ENCODE measurements around the gene NR4A3.

DNA sequence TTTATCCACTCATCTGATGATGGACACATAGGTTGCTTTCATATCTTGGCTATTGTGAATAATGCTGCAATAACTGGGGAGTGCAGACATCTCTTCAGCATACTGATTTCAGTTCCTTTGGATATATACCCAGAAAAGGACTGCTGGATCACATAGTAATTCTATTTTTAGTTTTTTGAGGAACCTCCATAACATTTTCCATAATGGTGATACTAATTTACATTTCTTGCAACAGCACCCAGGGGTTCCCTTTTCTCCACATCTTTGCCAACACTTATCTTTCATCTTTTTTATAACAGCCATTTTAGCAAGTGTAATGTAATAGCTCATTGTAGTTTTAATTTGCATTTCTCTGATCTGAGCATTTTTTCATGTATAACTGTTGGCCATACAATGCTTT, 34.1 kb upstream of the NR4A3 start:
- TF ChIP-seq GLIS3 (CRISPR knock-in tag; IDR thresholded peaks at IDR 0.05) (no peak), ZFP30 (CRISPR knock-in tag; IDR thresholded peaks at IDR 0.05) (no peak), ZNF70 (CRISPR knock-in tag; IDR thresholded peaks at IDR 0.05) (no peak), TOX (CRISPR knock-in tag; IDR thresholded peaks at IDR 0.05; ENCODE audit: borderline replicate concordance) (no peak)
- TF ChIP-seq, protein P1, sequence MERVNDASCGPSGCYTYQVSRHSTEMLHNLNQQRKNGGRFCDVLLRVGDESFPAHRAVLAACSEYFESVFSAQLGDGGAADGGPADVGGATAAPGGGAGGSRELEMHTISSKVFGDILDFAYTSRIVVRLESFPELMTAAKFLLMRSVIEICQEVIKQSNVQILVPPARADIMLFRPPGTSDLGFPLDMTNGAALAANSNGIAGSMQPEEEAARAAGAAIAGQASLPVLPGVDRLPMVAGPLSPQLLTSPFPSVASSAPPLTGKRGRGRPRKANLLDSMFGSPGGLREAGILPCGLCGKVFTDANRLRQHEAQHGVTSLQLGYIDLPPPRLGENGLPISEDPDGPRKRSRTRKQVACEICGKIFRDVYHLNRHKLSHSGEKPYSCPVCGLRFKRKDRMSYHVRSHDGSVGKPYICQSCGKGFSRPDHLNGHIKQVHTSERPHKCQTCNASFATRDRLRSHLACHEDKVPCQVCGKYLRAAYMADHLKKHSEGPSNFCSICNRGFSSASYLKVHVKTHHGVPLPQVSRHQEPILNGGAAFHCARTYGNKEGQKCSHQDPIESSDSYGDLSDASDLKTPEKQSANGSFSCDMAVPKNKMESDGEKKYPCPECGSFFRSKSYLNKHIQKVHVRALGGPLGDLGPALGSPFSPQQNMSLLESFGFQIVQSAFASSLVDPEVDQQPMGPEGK (CRISPR knock-in tag; IDR thresholded peaks at IDR 0.05; ENCODE audit: borderline replicate concordance), result no peak

All from SK-N-SH treated with all-trans-retinoic acid at 6 μM for 48 hours (cell line).